ENCODE results near the gene TMEM186.
"Not testable (repeated sequence)": the region's sequence is repeated elsewhere in the genome, so short reads cannot be mapped to it uniquely, and the experiment has no call there.

TMEM186 gene

GRCh38 chr16:8751481-8752311 lies 45.7 kb downstream of the TMEM186 start:
- no peak for TF ChIP-seq EZH2phosphoT487 (IDR thresholded peaks at IDR 0.05; ENCODE audit: borderline replicate concordance)
- TF ChIP-seq CTCF (conservative IDR thresholded peaks at IDR 0.05; ENCODE audit: low read length): no peak
- no peaks in the 10 kb centered on the region for H4K20me1 ChIP-seq (ENCODE audit: insufficient read depth, low read length, poor library complexity, severe bottlenecking)
- H3K4me2 ChIP-seq (ENCODE audit: low read depth, low read length, poor library complexity, severe bottlenecking): no peak overlapping the region
- H2AFZ ChIP-seq (ENCODE audit: low read length): no peak overlapping the region
- H3K4me3 ChIP-seq (ENCODE audit: low read length, poor library complexity, severe bottlenecking): no peak overlapping the region
- H3K4me1 ChIP-seq (ENCODE audit: insufficient read depth, low read length, poor library complexity, severe bottlenecking): no peaks in the 10 kb centered on the region
- no peaks in the 10 kb centered on the region for H3K79me2 ChIP-seq (ENCODE audit: insufficient read depth, low read length)
- no peaks in the 10 kb centered on the region for H3K36me3 ChIP-seq (ENCODE audit: insufficient read depth, low read length)
- H3K9ac ChIP-seq (ENCODE audit: low read depth, low read length, poor library complexity, severe bottlenecking): no peak overlapping the region
- H3K9me2 ChIP-seq (replicated peaks; ENCODE audit: low read depth, low read length): no peaks in the 10 kb centered on the region
- no peaks in the 10 kb centered on the region for H3K9me3 ChIP-seq (ENCODE audit: insufficient read depth, low read depth, low read length)
- H3K27me3 ChIP-seq (ENCODE audit: insufficient read depth, low read length, poor library complexity, severe bottlenecking): no peaks in the 10 kb centered on the region
- H3F3A ChIP-seq (ENCODE audit: low read depth): no peaks in the 10 kb centered on the region

DNA sequence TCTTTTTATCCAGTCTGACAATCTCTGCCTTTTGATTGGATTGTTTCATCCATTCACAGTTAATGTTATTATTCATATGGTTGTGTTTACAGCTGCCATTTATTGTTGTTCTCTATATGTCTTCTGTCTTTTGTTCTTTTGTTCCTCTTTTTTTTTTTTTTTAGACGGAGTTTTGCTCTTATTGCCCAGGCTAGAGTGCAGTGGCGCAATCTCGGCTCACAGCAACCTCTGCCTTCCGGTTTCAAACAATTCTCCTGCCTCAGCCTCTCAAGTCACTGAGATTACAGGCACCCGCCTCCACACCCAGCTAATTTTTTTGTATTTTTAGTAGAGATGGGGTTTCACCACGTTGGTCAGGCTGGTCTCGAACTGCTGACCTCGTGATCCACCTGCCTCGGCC lies 48.5 kb downstream of the TMEM186 start:
- not testable (repeated sequence) for H3K9me3 ChIP-seq (ENCODE audit: insufficient read depth, low read depth, low read length); H3F3A ChIP-seq (ENCODE audit: low read depth); H3K27me3 ChIP-seq (ENCODE audit: insufficient read depth, low read length, poor library complexity, severe bottlenecking); H3K4me2 ChIP-seq (ENCODE audit: low read depth, low read length, poor library complexity, severe bottlenecking); H3K4me3 ChIP-seq (ENCODE audit: low read length, poor library complexity, severe bottlenecking); H3K79me2 ChIP-seq (ENCODE audit: insufficient read depth, low read length); H3K36me3 ChIP-seq (ENCODE audit: insufficient read depth, low read length); H2AFZ ChIP-seq (ENCODE audit: low read length); H4K20me1 ChIP-seq (ENCODE audit: insufficient read depth, low read length, poor library complexity, severe bottlenecking); H3K9ac ChIP-seq (ENCODE audit: low read depth, low read length, poor library complexity, severe bottlenecking); H3K9me2 ChIP-seq (replicated peaks; ENCODE audit: low read depth, low read length); H3K4me1 ChIP-seq (ENCODE audit: insufficient read depth, low read length, poor library complexity, severe bottlenecking)

Data from Loucy (cell line).